Measurements from ENCODE around the gene OGFR. TPM values are rescaled to one million over a fixed set of nuclear protein-coding genes. Genes with fewer than 3 reads are reported as not detected.

Gene OGFR
- total RNA-seq, 1 donor from 2014 or later: 17.8 TPM

DNA sequence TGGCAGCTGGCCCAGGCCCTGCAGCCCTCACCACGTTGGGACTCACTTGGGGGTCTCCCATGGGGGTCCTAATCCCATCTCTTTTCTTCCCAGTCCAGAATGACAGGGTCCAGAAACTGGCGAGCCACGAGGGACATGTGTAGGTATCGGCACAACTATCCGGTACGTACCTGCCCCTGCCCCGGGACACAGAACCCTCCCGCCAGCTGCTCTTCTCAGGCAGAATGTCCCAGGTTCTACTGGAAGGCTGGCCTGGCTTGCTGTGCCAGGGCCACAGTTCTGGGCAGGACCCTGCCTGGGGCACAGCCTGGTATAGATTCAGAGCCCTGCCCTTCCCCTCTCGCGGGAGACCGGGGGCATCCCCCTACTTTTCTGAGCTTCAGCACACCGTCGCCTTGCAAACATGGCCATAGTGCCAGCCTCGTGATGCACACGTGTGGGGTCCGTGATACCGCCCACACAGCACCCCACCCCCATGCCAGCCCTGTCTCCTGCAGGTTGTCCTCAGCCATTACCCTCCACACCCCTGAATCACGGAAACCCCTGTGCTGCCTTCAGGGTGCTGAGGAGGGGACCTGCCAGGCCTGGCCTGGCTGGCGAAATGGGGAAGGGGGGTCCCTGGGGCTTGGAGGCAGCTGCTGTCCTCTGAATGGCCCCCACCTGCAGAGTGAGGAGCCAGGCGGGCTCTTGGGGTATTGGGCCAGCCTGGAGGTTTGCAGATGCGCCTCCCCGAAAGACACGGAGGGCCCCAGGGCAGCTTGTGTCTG, 3.0 kb downstream of the OGFR start:
- intact Hi-C loops (cut with DNase I): loop anchor here (5.0 kb wide), 1 partner anchor 135 kb away; no protein-coding TSS in a partner anchor
- DNase-seq (no peak), ATAC-seq (ENCODE audit: poor library complexity) (no peak)

DNA sequence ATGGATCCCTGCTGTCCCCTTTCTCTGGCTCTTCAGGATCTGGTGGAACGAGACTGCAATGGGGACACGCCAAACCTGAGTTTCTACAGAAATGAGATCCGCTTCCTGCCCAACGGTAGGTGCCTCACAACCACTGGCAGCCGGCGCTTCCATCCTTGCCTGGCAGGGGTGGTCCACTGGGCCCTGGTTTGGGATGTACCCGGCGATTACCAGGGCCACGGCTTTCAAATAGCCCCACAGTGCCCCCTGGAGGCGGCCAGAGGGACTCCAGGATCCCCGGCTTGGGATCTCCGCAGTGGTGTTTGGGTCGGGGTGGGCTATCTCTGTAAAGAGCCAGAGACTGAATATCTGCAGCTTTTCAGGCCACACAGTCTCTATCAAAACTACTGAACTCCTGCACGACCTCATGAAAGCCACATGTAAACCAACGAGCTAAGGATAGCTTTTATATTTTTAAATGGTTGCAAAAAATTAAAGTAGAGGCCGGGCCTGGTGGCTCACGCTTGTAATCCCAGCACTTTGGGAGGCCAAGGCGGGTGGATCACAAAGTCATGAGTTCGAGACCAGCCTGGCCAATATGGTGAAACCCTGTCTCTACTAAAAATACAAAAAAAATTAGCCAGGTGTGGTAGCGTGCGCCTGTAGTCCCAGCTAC, 3.7 kb downstream of the OGFR start:
- DNase-seq: peak; percentile 87
- ATAC-seq (ENCODE audit: poor library complexity): peak; percentile 67
- intact Hi-C loops (cut with DNase I): loop anchor here (5.0 kb wide), 1 partner anchor 136 kb away; no protein-coding TSS in a partner anchor

DNA sequence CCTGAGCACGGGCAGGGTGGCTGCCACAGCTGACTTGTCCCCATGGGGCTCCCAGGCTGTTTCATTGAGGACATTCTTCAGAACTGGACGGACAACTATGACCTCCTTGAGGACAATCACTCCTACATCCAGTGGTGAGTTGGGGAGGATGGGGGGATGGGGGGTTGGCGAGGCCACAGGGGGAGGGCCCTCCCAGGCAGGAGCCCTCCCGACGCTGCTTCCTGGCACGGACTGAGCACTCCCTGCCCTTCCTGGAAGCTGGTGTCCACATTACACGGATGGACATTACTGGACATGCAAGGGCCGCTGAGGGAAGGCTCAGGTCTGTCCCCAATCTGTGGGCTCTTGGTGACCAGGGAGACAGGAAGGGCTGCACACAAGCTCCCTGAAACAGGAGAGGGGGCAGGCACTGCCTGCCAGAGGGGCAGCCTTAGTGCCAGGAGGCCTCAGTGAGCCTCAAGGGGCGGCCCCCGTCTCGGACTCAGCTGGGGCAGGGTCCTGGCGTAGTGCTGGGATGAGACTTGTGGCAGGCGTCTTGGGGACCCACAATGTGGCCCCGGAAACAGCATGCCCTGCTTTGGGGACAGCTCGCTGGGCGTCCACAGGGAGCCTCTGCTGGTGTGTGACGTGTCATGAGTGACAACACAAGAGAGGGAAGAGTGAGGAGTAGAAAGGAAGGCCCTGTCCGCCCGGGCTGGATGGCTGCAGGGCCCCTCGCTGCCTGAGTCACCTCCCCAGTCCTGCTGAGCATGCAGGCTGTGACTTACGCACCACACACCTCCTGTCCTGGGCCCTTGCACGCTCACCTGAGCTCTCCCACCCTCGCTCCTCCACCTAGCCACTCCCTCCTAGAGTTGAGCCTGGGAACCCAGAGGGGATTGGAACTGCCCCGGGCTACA, 5.1 kb downstream of the OGFR start:
- intact Hi-C loops (cut with DNase I): loop anchor here (5.0 kb wide), 1 partner anchor 137 kb away; no protein-coding TSS in a partner anchor
- DNase-seq: no peak
- no peak for ATAC-seq (ENCODE audit: poor library complexity)

DNA sequence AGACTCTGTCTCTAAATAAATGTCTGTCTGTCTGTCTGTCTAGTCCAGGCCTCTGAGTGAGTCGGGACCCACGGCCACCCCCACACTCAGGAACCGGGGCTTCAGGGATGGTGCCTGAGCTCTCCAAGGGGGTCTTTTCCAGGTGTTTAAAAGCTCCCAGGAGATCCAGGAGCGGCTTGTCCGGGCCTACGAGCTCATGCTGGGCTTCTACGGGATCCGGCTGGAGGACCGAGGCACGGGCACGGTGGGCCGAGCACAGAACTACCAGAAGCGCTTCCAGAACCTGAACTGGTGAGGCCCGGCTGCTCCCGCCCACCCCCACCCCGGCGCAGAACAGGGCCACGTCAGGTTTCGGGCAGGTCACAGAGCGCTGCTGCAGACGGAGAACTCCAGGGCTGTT, 6.7 kb downstream of the OGFR start:
- no peak for ATAC-seq (ENCODE audit: poor library complexity)
- no peak for DNase-seq
- intact Hi-C loops (cut with DNase I): no loop called here

DNA sequence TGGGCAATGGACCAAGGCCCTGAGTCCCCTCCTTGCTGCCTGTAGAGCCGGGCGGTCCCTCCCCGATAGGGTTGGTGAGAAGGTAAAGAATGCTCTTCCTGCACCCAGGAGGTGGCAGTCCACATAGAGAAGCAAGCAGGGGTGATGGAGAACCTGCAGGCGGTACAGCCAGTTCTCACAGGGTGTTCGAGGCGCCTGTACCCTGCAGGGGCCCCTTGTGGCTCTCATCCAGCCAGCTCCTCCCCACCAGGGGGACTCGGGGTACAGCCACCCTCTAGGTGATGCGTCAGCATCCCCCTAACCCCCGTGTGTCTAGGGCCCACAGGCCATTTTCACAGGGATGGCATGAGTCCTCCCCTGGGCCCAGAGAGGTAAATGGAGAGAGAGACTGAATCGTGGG, 7.1 kb downstream of the OGFR start:
- intact Hi-C loops (cut with DNase I): no loop called here
- no peak for DNase-seq
- no peak for ATAC-seq (ENCODE audit: poor library complexity)

DNA sequence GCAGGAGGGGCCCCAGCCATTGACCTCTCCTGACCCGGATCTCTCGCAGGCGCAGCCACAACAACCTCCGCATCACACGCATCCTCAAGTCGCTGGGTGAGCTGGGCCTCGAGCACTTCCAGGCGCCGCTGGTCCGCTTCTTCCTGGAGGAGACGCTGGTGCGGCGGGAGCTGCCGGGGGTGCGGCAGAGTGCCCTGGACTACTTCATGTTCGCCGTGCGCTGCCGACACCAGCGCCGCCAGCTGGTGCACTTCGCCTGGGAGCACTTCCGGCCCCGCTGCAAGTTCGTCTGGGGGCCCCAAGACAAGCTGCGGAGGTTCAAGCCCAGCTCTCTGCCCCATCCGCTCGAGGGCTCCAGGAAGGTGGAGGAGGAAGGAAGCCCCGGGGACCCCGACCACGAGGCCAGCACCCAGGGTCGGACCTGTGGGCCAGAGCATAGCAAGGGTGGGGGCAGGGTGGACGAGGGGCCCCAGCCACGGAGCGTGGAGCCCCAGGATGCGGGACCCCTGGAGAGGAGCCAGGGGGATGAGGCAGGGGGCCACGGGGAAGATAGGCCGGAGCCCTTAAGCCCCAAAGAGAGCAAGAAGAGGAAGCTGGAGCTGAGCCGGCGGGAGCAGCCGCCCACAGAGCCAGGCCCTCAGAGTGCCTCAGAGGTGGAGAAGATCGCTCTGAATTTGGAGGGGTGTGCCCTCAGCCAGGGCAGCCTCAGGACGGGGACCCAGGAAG, 7.7 kb downstream of the OGFR start:
- intact Hi-C loops (cut with DNase I): no loop called here
- DNase-seq (no peak), ATAC-seq (ENCODE audit: poor library complexity) (no peak)

DNA sequence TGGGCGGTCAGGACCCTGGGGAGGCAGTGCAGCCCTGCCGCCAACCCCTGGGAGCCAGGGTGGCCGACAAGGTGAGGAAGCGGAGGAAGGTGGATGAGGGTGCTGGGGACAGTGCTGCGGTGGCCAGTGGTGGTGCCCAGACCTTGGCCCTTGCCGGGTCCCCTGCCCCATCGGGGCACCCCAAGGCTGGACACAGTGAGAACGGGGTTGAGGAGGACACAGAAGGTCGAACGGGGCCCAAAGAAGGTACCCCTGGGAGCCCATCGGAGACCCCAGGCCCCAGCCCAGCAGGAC, 8.2 kb downstream of the OGFR start:
- DNase-seq (no peak), ATAC-seq (ENCODE audit: poor library complexity) (no peak)
- intact Hi-C loops (cut with DNase I): no loop called here

DNA sequence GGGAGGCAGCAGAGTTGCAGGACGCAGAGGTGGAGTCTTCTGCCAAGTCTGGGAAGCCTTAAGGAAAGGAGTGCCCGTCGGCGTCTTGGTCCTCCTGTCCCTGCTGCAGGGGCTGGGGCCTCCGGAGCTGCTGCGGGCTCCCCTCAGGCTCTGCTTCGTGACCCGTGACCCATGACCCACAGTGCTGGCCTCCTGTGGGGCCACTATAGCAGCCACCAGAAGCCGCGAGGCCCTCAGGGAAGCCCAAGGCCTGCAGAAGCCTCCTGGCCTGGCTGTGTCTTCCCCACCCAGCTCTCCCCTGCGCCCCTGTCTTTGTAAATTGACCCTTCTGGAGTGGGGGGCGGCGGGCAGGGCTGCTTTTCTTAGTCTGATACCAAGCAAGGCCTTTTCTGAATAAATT, 9.0 kb downstream of the OGFR start:
- DNase-seq: no peak
- ATAC-seq (ENCODE audit: poor library complexity): no peak
- intact Hi-C loops (cut with DNase I): no loop called here

DNA sequence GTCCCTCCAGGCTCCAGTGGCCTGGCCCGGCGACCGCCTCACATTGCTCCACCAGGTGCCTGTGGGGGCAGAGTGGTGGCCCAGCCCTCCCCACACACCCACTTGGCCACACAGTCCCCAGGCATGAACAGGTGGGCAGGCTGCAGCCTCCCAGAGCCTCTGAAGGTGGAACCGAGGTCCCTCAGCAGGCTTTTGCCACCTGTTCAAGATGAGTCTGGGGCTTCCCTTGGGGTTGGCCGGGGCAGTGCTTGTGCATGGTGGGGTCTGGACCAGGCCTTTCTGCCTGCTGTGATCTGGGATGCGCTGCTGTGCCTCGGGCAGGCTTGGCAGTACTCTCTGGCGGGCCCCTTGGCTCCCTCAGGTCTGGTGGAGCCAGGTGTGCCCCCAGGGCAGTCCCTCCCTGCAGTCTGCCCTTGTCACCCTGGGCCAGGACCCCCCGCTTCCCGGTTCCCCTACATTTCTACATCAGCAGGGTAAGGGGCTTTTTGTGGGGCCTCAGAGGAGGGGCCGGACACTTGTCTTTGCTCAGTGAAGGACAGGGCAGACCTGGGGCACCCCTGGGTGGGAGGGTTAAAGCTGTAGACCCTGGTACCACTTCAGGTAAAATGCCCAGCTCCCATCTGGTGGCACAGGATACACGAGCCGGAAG, 9.5 kb downstream of the OGFR start:
- intact Hi-C loops (cut with DNase I): no loop called here
- no peak for ATAC-seq (ENCODE audit: poor library complexity)
- no peak for DNase-seq

DNA sequence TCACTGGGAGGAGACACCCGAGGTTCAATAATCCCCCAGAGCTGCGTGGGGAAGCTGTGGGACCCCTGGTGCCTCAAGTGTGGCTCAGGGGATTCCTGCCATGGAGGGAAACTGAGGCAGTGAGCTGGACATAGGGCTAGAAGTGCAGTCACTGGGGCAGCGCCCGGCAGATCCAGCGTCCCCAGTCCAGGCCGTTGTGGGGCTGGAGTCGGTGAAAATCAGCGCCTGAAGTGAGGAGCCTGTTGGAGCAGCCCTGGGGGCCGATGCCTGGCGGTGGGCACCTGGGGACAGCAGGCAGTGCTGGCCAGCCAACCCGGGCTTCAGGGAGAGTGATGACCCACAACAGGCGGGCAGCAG, 10.1 kb downstream of the OGFR start:
- no peak for DNase-seq
- no peak for ATAC-seq (ENCODE audit: poor library complexity)
- intact Hi-C loops (cut with DNase I): no loop called here

DNA sequence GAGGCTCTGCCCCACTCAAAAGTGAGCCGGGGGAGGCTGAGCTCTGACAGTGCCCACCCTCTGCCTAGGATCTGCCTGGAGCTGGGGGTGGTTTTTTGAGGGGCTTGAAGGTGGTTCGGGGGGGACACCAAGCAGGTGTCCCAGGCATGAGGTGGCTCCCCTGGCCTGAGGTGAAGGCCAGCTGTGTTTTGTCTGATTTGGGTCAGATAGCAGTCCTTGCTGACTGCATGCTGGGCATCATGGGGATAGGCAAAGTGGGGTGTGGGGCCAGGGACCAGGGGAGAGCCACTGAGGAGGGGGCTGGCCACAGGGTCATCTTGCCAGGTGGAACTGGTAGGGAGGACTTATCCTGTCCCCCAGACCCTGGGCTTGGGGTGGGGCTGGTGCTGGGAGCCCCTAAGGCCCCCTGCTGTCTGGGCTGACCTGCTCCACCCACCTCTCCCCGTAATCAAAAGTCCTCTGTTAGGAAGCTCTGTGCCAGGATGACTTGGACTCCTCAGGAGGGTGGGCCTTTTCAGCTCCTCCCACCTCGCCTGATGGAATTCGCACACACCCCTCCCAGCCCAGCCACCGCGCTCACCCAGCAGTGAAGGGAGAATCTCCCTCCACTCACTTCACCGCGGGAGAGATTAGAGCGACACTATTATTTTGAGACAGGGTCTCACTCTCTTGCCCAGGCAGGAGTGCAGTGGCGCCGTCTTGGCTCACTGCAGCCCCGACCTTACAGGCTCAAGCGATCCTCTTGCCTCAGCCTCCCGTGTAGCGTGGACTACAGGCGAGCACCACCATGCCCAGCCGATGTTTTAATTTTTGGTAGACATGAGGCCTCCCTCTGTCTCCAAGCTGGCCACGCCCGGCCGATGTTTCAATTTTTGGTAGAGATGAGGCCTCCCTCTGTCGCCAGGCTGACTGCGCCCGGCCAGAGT, 10.7 kb downstream of the OGFR start:
- intact Hi-C loops (cut with DNase I): no loop called here
- DNase-seq (no peak), ATAC-seq (ENCODE audit: poor library complexity) (peak; percentile 11)

DNA sequence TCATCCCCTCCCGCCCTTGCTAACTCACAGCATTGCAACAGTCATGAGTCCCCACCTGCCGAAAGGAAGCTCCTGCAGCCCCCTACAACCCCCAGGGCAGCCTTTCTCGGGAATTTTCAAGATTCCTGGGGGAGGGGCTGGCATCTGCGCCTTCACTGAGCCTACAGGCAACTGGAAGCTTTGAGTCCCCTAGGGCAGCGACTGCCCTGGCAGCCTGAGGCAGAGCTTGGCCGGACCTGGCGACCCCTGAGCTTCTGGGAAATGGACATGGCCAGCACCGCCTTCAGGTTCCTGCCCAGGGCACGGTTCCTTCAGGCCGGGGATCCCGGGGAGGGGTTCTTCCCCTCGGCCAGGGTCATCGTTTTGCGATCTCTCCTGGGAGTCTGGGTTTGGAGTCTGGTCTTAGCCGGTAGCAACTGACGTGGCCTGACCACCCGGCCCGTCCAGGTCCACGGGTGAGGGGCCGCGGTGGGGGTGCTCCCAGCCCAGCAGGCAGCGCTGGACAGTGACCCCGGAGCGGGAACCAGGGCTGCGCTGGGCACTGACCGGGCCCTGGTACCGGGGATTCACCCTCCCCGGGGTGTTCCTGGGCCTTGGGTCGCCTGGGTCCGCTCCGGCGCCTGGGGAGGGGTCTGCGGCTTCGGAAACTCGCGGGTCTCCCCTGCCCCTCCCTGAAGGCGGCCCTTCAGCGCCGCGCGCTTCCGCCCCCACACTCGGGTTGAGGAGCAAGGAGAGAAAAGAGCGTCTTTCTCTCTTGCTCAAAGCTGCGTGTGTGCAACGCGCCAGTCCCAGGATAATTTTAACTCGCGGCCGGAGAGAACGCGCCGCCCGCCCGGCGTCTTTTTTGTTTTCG, 11.6 kb downstream of the OGFR start:
- ATAC-seq (ENCODE audit: poor library complexity): no peak
- intact Hi-C loops (cut with DNase I): no loop called here
- no peak for DNase-seq

DNA sequence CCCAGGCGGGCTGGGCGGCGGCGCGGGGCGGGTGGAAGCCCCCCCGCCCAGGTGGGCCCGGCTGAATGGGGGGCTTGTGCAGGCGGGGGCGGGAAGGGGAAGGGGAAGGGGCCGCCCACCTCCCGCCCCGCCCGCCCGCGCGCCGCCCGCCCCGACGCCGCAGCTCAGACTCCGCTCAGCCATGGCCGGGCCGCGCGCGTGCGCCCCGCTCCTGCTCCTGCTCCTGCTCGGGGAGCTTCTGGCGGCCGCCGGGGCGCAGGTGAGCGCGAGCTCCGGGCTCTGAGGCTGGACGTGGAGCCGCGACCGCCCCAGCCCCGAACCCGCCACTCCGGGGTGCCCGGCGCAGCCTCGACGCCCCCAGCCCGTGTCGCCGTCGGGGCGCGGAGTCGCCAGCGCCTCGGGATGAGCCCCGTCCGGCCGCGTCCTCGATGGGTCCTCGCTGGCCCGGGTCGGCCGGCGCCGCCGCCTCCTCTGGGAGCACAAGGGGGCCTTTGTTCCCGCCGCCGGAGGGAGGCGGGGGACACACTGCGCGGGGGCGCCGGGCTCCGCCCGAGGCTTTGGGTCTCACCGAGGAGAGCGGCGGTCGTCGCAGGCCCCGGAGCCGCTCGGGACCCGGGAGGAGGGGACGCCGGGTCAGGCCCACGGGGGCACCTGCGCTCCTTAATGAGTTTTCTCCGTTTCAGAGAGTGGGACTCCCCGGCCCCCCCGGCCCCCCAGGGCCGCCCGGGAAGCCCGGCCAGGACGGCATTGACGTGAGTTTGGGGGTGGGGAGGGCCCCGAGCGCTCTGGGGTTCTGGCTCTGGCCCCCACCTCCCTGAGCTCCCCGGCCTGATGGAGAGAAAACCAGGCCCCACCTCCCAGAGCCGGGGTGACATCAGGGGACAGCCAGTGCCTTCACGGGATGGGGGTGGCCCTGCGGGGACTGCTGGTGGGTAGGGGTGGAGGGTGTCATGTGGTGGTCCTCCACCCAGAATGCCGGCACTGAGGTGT, 12.5 kb downstream of the OGFR start, which contains the start of gene COL9A3:
COL9A3 (plus strand) TSS at position 167 of the 990 bp plus-strand sequence; CDS start at position 182, 15 bp downstream.
- no peak for DNase-seq
- intact Hi-C loops (cut with DNase I): no loop called here
- ATAC-seq (ENCODE audit: poor library complexity): no peak

DNA sequence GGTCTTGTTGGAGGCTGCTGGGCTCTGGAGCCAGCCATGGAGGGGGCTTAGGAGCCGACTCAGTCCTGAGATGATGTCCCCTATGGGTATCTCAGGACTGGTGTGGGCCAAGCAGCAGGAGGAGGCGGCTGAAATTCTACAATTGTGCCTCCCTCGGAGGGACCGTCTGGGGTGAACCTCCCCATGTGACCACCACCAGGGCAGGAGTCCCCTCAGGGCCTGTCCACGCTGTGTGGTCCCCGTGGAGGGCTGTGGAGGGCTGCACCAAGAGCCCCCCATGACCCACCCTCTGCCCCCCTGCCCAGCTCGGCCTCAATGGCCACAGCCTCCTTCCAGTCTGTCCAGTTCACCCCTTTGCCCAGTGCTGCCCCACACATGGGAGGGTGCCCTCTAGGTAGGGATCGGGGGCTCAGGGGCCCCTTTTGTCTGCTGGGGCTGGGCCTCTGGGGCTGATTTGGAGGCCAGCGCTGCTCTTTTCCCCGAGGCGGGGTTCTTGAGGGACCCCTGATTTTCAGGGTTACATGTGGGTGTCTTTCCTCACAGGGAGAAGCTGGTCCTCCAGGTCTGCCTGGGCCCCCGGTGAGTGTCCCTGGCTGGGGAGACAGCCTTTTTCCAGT, 13.4 kb downstream of the OGFR start:
- ATAC-seq (ENCODE audit: poor library complexity) (no peak), DNase-seq (no peak)
- intact Hi-C loops (cut with DNase I): no loop called here

Measured in Right ventricle myocardium superior (tissue), 1 donor.